ENCODE data around the gene GATA3.

DNA sequence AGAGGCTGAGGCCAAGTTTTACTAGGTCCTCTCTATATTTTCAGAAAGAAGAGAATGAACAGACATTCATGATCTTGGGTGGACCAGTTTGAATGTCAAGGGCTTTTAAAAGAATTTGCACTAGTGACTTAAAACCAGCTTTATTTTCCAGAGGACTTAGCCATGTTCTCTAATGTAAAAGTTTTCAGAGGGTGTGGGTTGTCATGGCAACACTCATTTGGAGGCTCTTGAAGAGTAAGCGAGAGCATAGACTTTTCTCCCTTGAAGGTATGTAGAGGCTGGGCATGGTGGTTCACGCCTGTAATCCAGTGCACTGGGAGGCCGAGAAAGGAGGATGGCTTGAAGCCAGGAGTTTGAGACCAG is 61.1 kb downstream of the GATA3 start:
- TF ChIP-seq POLR2A (IDR thresholded peaks at IDR 0.05) (no peak), POLR2AphosphoS5 (IDR thresholded peaks at IDR 0.05) (no peak)
- TF ChIP-seq, protein P1, sequence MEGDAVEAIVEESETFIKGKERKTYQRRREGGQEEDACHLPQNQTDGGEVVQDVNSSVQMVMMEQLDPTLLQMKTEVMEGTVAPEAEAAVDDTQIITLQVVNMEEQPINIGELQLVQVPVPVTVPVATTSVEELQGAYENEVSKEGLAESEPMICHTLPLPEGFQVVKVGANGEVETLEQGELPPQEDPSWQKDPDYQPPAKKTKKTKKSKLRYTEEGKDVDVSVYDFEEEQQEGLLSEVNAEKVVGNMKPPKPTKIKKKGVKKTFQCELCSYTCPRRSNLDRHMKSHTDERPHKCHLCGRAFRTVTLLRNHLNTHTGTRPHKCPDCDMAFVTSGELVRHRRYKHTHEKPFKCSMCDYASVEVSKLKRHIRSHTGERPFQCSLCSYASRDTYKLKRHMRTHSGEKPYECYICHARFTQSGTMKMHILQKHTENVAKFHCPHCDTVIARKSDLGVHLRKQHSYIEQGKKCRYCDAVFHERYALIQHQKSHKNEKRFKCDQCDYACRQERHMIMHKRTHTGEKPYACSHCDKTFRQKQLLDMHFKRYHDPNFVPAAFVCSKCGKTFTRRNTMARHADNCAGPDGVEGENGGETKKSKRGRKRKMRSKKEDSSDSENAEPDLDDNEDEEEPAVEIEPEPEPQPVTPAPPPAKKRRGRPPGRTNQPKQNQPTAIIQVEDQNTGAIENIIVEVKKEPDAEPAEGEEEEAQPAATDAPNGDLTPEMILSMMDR (IDR thresholded peaks at IDR 0.05), result no peak
